Chondrocyte (in vitro differentiated cells): ENCODE measurements around the gene RNF224. TPM values are rescaled to one million over a fixed set of nuclear protein-coding genes. Genes with fewer than 3 reads are reported as not detected.

Experiments used
- DNase-seq: peaks from one replicate; pipeline ENCODE4 v3.0.0; 2021; ENCODE audit warnings: mixed read lengths, low spot score
- H3K27ac Mint-ChIP-seq: one replicate; pipeline ENCODE4 v1.8.0; 2021; ENCODE audit warnings: mild to moderate bottlenecking, moderate library complexity, mixed read lengths; ENCODE audit not compliant: unreplicated experiment
- H3K27me3 Mint-ChIP-seq: 2 replicates; pipeline ENCODE4 v1.8.0; 2021; ENCODE audit warnings: low read depth, mixed read lengths
- H3K36me3 Mint-ChIP-seq: 2 replicates; pipeline ENCODE4 v1.8.0; 2021; ENCODE audit warnings: low read depth, mixed read lengths
- H3K4me1 Mint-ChIP-seq: 2 replicates; pipeline ENCODE4 v1.8.0; 2021; ENCODE audit warnings: low read depth, mild to moderate bottlenecking, mixed read lengths
- H3K4me3 Mint-ChIP-seq: one replicate; pipeline ENCODE4 v1.8.0; 2021; ENCODE audit warnings: mild to moderate bottlenecking, moderate library complexity, mixed read lengths; ENCODE audit not compliant: unreplicated experiment
- H3K9me3 Mint-ChIP-seq: 2 replicates; pipeline ENCODE4 v1.8.0; 2021; ENCODE audit warnings: low read depth, mixed read lengths
- CTCF ChIP-seq: fragments of 200-600 bp; sonication (generic); IDR thresholded peaks from 2 replicates; pipeline ENCODE4 v1.5.0; 2021; ENCODE audit warnings: antibody characterized with exemption, mild to moderate bottlenecking, moderate library complexity
- total RNA-seq: library from RNA; stranded (reverse); gene quantifications from 3 replicates; pipeline ENCODE4 v1.2.1, GENCODE V29; 2021

The RNF224 gene
- total RNA-seq, 1 donor from 2014 or later = not detected

- no peak overlapping the region for H3K27ac Mint-ChIP-seq
- H3K4me3 Mint-ChIP-seq = no peak overlapping the region
- H3K27me3 Mint-ChIP-seq = no peaks in the 10 kb centered on the region
- DNase-seq = no peak
- peaks cover 3% of the 10 kb centered on the region for H3K36me3 Mint-ChIP-seq
- TF ChIP-seq CTCF = no peak
- H3K9me3 Mint-ChIP-seq = no peaks in the 10 kb centered on the region
- peaks cover 37% of the 10 kb centered on the region for H3K4me1 Mint-ChIP-seq
Measured at GRCh38 chr9:137193771-137194170, 33.5 kb upstream of the RNF224 start.

- no peak overlapping the region for H3K4me3 Mint-ChIP-seq
- no peaks in the 10 kb centered on the region for H3K27me3 Mint-ChIP-seq
- H3K4me1 Mint-ChIP-seq = peaks cover 37% of the 10 kb centered on the region
- peaks cover 1% of the 10 kb centered on the region for H3K36me3 Mint-ChIP-seq
- no peak overlapping the region for H3K27ac Mint-ChIP-seq
- DNase-seq = no peak
- no peak for TF ChIP-seq CTCF
- no peaks in the 10 kb centered on the region for H3K9me3 Mint-ChIP-seq
Measured at GRCh38 chr9:137194388-137194787, 32.9 kb upstream of the RNF224 start.

- no peaks in the 10 kb centered on the region for H3K9me3 Mint-ChIP-seq
- H3K4me1 Mint-ChIP-seq = peaks cover 37% of the 10 kb centered on the region
- no peak for DNase-seq
- no peaks in the 10 kb centered on the region for H3K27me3 Mint-ChIP-seq
- TF ChIP-seq CTCF = no peak
- peaks cover 1% of the 10 kb centered on the region for H3K36me3 Mint-ChIP-seq
- H3K4me3 Mint-ChIP-seq = no peak overlapping the region
- H3K27ac Mint-ChIP-seq = no peak overlapping the region
Measured at GRCh38 chr9:137194909-137195308, 32.4 kb upstream of the RNF224 start.

GRCh38 chr9:137195525-137196220 is 31.6 kb upstream of the RNF224 start:
- peaks cover 1% of the 10 kb centered on the region for H3K36me3 Mint-ChIP-seq
- no peak for TF ChIP-seq CTCF
- H3K4me1 Mint-ChIP-seq = peaks cover 33% of the 10 kb centered on the region
- no peaks in the 10 kb centered on the region for H3K27me3 Mint-ChIP-seq
- H3K9me3 Mint-ChIP-seq = no peaks in the 10 kb centered on the region
- DNase-seq = no peak
- peak overlapping the region; percentile 32 for H3K27ac Mint-ChIP-seq
- no peak overlapping the region for H3K4me3 Mint-ChIP-seq

- Mint-ChIP-seq H3K27ac (no peak overlapping the region), H3K4me1 (peaks cover 51% of the 10 kb centered on the region), H3K36me3 (no peaks in the 10 kb centered on the region), H3K9me3 (no peaks in the 10 kb centered on the region), H3K4me3 (peak overlapping the region; percentile 87), H3K27me3 (no peaks in the 10 kb centered on the region)
- no peak for TF ChIP-seq CTCF
- DNase-seq = no peak
Measured at GRCh38 chr9:137198051-137198901, 29.0 kb upstream of the RNF224 start.
